HL-60 (cell line): ENCODE data around the gene USP48.
A peak's percentile ranks its signal among the peaks of the same experiment; 100 is the strongest.

Experiments used
- DNase-seq, 2 experiments: peaks; one replicate each; pipeline ENCODE4 v3.0.0-alpha.2; 2010 to 2020; ENCODE audit warnings: low read depth in 1 of 2, low spot score in 1 of 2
- H3K27ac ChIP-seq: fragments of 250-450 bp; sonication (Bioruptor Pico); replicated peaks from 2 replicates; pipeline ENCODE4 v1.5.1; 2020; ENCODE audit warnings: mild to moderate bottlenecking, moderate library complexity
- H3K27me3 ChIP-seq: fragments of 250-450 bp; sonication (Bioruptor Pico); 2 replicates; pipeline ENCODE4 v1.5.1; 2021; ENCODE audit warnings: mild to moderate bottlenecking, moderate library complexity; ENCODE audit not compliant: insufficient read depth, poor library complexity, severe bottlenecking
- H3K4me3 ChIP-seq: replicated peaks from 2 replicates; pipeline ENCODE4 v1.5.1; 2011; ENCODE audit warnings: mild to moderate bottlenecking, control low read depth, low read length; ENCODE audit not compliant: insufficient read depth
- CTCF ChIP-seq: IDR thresholded peaks from one replicate; pipeline ENCODE4 v1.5.1; 2011; ENCODE audit warnings: low read length, control low read depth, inconsistent platforms; ENCODE audit not compliant: insufficient read depth
- GABPA ChIP-seq: IDR thresholded peaks from 2 replicates; pipeline ENCODE4 v1.6.1; 2012; ENCODE audit warnings: low read depth
- POLR2AphosphoS5 ChIP-seq: IDR thresholded peaks from 2 replicates; pipeline ENCODE4 v1.6.1; 2012; ENCODE audit warnings: low read depth
- REST ChIP-seq: IDR thresholded peaks from 2 replicates; pipeline ENCODE4 v1.6.1; 2012; ENCODE audit warnings: low read depth; ENCODE audit not compliant: insufficient replicate concordance
- SPI1 ChIP-seq: IDR thresholded peaks from 2 replicates; pipeline ENCODE4 v1.6.1; 2012; ENCODE audit warnings: low read depth, mild to moderate bottlenecking, borderline replicate concordance

USP48 gene

GRCh38 chr1:21648352-21648730 is 134.6 kb downstream of the USP48 start:
- no peak for TF ChIP-seq CTCF
- no peak for TF ChIP-seq SPI1
- TF ChIP-seq REST: no peak
- TF ChIP-seq GABPA: no peak
- TF ChIP-seq POLR2AphosphoS5: no peak
- Histone ChIP-seq H3K27ac (no peak overlapping the region), H3K27me3 (peaks cover 23% of the 10 kb centered on the region), H3K4me3 (no peak overlapping the region)
- DNase-seq: no peak

GRCh38 chr1:21647431-21648351 is 135.3 kb downstream of the USP48 start:
- Histone ChIP-seq H3K27ac (no peak overlapping the region), H3K4me3 (no peak overlapping the region), H3K27me3 (peaks cover 17% of the 10 kb centered on the region)
- TF ChIP-seq POLR2AphosphoS5: no peak
- no peak for TF ChIP-seq SPI1
- peak; percentile 99 for TF ChIP-seq REST
- TF ChIP-seq CTCF: no peak
- TF ChIP-seq GABPA: no peak
- DNase-seq: peak in 1 of 2 experiments; percentile 41

- DNase-seq: no peak
- TF ChIP-seq GABPA (no peak), POLR2AphosphoS5 (no peak), REST (no peak), SPI1 (no peak), CTCF (no peak)
Measured at GRCh38 chr1:21645550-21645949, 137.4 kb downstream of the USP48 start.

More at GRCh38 chr1:21645550-21645949, 137.4 kb downstream of the USP48 start:
- Histone ChIP-seq H3K27ac (no peak overlapping the region), H3K4me3 (no peak overlapping the region), H3K27me3 (peaks cover under 1% of the 10 kb centered on the region)
